GM15510 (cell line): Measurements from ENCODE around the gene USP16.

Source experiments
- POLR2A ChIP-seq: IDR thresholded peaks from 3 replicates; pipeline ENCODE4 v1.6.1; 2011; ENCODE audit warnings: borderline replicate concordance; ENCODE audit not compliant: insufficient read length; ENCODE audit errors: extremely low read depth

Gene USP16

GRCh38 chr21:29018540-29018939, 5.9 kb upstream of the USP16 start:
- no peak for TF ChIP-seq POLR2A

GRCh38 chr21:29022166-29022565, 2.3 kb upstream of the USP16 start:
- no peak for TF ChIP-seq POLR2A

- no peak for TF ChIP-seq POLR2A
Observed at GRCh38 chr21:29025328-29025713, 853 bp downstream of the USP16 start.

GRCh38 chr21:29029524-29029923, 5.1 kb downstream of the USP16 start:
- no peak for TF ChIP-seq POLR2A

GRCh38 chr21:29030909-29031308, 6.4 kb downstream of the USP16 start:
- no peak for TF ChIP-seq POLR2A

GRCh38 chr21:29033301-29033700, 8.8 kb downstream of the USP16 start:
- TF ChIP-seq POLR2A, result no peak

GRCh38 chr21:29033871-29034270, 9.4 kb downstream of the USP16 start:
- TF ChIP-seq POLR2A, result no peak

GRCh38 chr21:29034678-29035077, 10.2 kb downstream of the USP16 start:
- no peak for TF ChIP-seq POLR2A

GRCh38 chr21:29052224-29052623, 27.8 kb downstream of the USP16 start:
- TF ChIP-seq POLR2A, result no peak

GRCh38 chr21:29053011-29053553, 28.6 kb downstream of the USP16 start:
- TF ChIP-seq POLR2A, result no peak

GRCh38 chr21:29053656-29054055, 29.2 kb downstream of the USP16 start:
- TF ChIP-seq POLR2A, result no peak

- TF ChIP-seq POLR2A, result no peak
Observed at GRCh38 chr21:29055080-29055479, 30.6 kb downstream of the USP16 start.

- no peak for TF ChIP-seq POLR2A
Observed at GRCh38 chr21:29056005-29056404, 31.5 kb downstream of the USP16 start.

GRCh38 chr21:29056538-29057050, 32.1 kb downstream of the USP16 start:
- no peak for TF ChIP-seq POLR2A

- TF ChIP-seq POLR2A, result no peak
Observed at GRCh38 chr21:29064850-29065481, 40.5 kb downstream of the USP16 start.

- no peak for TF ChIP-seq POLR2A
Observed at GRCh38 chr21:29072873-29073221, 48.4 kb downstream of the USP16 start.
